Measurements from ENCODE around the gene JARID2. TPM values are rescaled to one million over a fixed set of nuclear protein-coding genes. Genes with fewer than 3 reads are reported as not detected.

JARID2 gene
- total RNA-seq, 1 experiment from 2014 or later = 6.0 TPM

GRCh38 chr6:15316754-15317153, 70.9 kb downstream of the JARID2 start:
- no TSS peak for BruUV-seq (replicated peaks)
- H3K4me3 ChIP-seq (ENCODE audit: low read depth in 2 of 2, low read length in 2 of 2) = no peak overlapping the region
- no peak for TF ChIP-seq REST (IDR thresholded peaks at IDR 0.05; ENCODE audit: insufficient read depth in 1 of 2, low read depth in 2 of 2, low read length in 1 of 2)
- no peak for TF ChIP-seq POLR2AphosphoS5 (IDR thresholded peaks at IDR 0.05; ENCODE audit: low read depth, low read length)
- TF ChIP-seq SIN3A (IDR thresholded peaks at IDR 0.05; ENCODE audit: borderline replicate concordance, insufficient read depth, low read depth, low read length) = no peak
- TF ChIP-seq TCF7L2 (IDR thresholded peaks at IDR 0.05; ENCODE audit: low read depth, low read length) = no peak
- TF ChIP-seq CTCF (IDR thresholded peaks at IDR 0.05) = no peak
- intact Hi-C loops (cut with micrococcal nuclease; ENCODE audit: unreplicated experiment) = no loop called here
- H3K36me3 ChIP-seq (ENCODE audit: control insufficient read depth, insufficient read depth, low read length) = no peaks in the 10 kb centered on the region
- ATAC-seq (no peak), DNase-seq (ENCODE audit: low read depth, low spot score) (no peak)
- in situ Hi-C loops (cut with HindIII; ENCODE audit: low pct_unique_long_range_greater_than_20kb, low sequenced_read_pairs) = no loop called here
- CTCF ChIA-PET = no interaction called here
- H3K4me1 ChIP-seq (ENCODE audit: control insufficient read depth, insufficient read depth, low read length) = no peaks in the 10 kb centered on the region
- no peak overlapping the region for H3K27ac ChIP-seq (ENCODE audit: low read length)
- H3K9me3 ChIP-seq (ENCODE audit: control insufficient read depth, insufficient read depth, low read depth, low read length) = no peaks in the 10 kb centered on the region
- POLR2A ChIA-PET = no interaction called here
- H3K27me3 ChIP-seq (ENCODE audit: control insufficient read depth, insufficient read depth, low read length) = no peaks in the 10 kb centered on the region

GRCh38 chr6:15317251-15317650, 71.4 kb downstream of the JARID2 start:
- ChIA-PET POLR2A (no interaction called here), CTCF (no interaction called here)

More at GRCh38 chr6:15317251-15317650, 71.4 kb downstream of the JARID2 start:
- in situ Hi-C loops (cut with HindIII; ENCODE audit: low pct_unique_long_range_greater_than_20kb, low sequenced_read_pairs) = no loop called here
- H3K27me3 ChIP-seq (ENCODE audit: control insufficient read depth, insufficient read depth, low read length) = no peaks in the 10 kb centered on the region
- ATAC-seq = no peak
- H3K36me3 ChIP-seq (ENCODE audit: control insufficient read depth, insufficient read depth, low read length) = no peaks in the 10 kb centered on the region
- no TSS peak for BruUV-seq (replicated peaks)
- H3K4me1 ChIP-seq (ENCODE audit: control insufficient read depth, insufficient read depth, low read length) = no peaks in the 10 kb centered on the region
- no peak overlapping the region for H3K27ac ChIP-seq (ENCODE audit: low read length)
- DNase-seq (ENCODE audit: low read depth, low spot score) = no peak
- H3K9me3 ChIP-seq (ENCODE audit: control insufficient read depth, insufficient read depth, low read depth, low read length) = no peaks in the 10 kb centered on the region
- H3K4me3 ChIP-seq (ENCODE audit: low read depth in 2 of 2, low read length in 2 of 2) = no peak overlapping the region
- TF ChIP-seq SIN3A (IDR thresholded peaks at IDR 0.05; ENCODE audit: borderline replicate concordance, insufficient read depth, low read depth, low read length) (no peak), REST (IDR thresholded peaks at IDR 0.05; ENCODE audit: insufficient read depth in 1 of 2, low read depth in 2 of 2, low read length in 1 of 2) (no peak), POLR2AphosphoS5 (IDR thresholded peaks at IDR 0.05; ENCODE audit: low read depth, low read length) (no peak), TCF7L2 (IDR thresholded peaks at IDR 0.05; ENCODE audit: low read depth, low read length) (no peak), CTCF (IDR thresholded peaks at IDR 0.05) (no peak)
- intact Hi-C loops (cut with micrococcal nuclease; ENCODE audit: unreplicated experiment) = no loop called here
